ENCODE data around the gene PRMT2.

GRCh38 chr21:46664316-46664995, 29.0 kb downstream of the PRMT2 start:
- no peak for TF ChIP-seq CTCF (IDR thresholded peaks at IDR 0.05; ENCODE audit: poor library complexity)
- TF ChIP-seq EZH2phosphoT487 (IDR thresholded peaks at IDR 0.05; ENCODE audit: low read depth, severe bottlenecking, unreplicated experiment) = no peak
- TF ChIP-seq EZH2 (IDR thresholded peaks at IDR 0.05; ENCODE audit: borderline replicate concordance) = no peak
